ENCODE measurements around the gene CEP63.

- TF ChIP-seq, protein P1, sequence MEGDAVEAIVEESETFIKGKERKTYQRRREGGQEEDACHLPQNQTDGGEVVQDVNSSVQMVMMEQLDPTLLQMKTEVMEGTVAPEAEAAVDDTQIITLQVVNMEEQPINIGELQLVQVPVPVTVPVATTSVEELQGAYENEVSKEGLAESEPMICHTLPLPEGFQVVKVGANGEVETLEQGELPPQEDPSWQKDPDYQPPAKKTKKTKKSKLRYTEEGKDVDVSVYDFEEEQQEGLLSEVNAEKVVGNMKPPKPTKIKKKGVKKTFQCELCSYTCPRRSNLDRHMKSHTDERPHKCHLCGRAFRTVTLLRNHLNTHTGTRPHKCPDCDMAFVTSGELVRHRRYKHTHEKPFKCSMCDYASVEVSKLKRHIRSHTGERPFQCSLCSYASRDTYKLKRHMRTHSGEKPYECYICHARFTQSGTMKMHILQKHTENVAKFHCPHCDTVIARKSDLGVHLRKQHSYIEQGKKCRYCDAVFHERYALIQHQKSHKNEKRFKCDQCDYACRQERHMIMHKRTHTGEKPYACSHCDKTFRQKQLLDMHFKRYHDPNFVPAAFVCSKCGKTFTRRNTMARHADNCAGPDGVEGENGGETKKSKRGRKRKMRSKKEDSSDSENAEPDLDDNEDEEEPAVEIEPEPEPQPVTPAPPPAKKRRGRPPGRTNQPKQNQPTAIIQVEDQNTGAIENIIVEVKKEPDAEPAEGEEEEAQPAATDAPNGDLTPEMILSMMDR (IDR thresholded peaks at IDR 0.05 in 4 of 5, conservative IDR thresholded peaks at IDR 0.05 in 1 of 5): no peak
- TF ChIP-seq POLR2A (IDR thresholded peaks at IDR 0.05): no peak
Observed at GRCh38 chr3:134535186-134535970, 49.5 kb downstream of the CEP63 start.
